Stomach (tissue), 9 donors: ENCODE results near the gene OGFRL1. TPM values are rescaled to one million over a fixed set of nuclear protein-coding genes. Genes with fewer than 3 reads are reported as not detected.
A peak's percentile ranks its signal among the peaks of the same experiment; 100 is the strongest.

Experiments
- DNase-seq, 2 donors: peaks; one replicate each; pipeline versions ENCODE4 v3.0.0 to v3.0.0-alpha.2; 2013 to 2019
- H3K27ac ChIP-seq, 5 donors: fragments of 200-600 bp in 4 of 5; sonication (generic) in 4 of 5; one replicate each; pipeline ENCODE4 v1.5.1; 2013 to 2019; ENCODE audit warnings: mild to moderate bottlenecking in 1 of 5, moderate library complexity in 1 of 5
- H3K27me3 ChIP-seq, 3 donors: fragments of 200-600 bp; sonication (generic); one replicate each; pipeline ENCODE4 v1.5.1; 2017 to 2019; ENCODE audit warnings: mixed run types in 1 of 3
- H3K36me3 ChIP-seq, 4 donors: fragments of 200-600 bp; sonication (generic); 1 replicate in 3 of 4; 2 replicates in 1 of 4; pipeline ENCODE4 v1.5.1; 2016 to 2019
- H3K4me1 ChIP-seq, 4 donors: fragments of 200-600 bp; sonication (generic); one replicate each; pipeline ENCODE4 v1.5.1; 2016 to 2019
- H3K4me3 ChIP-seq, 4 donors: fragments of 200-600 bp; sonication (generic) in 3 of 4; one replicate each; pipeline ENCODE4 v1.5.1; 2016 to 2019; ENCODE audit warnings: mild to moderate bottlenecking in 1 of 4
- H3K9me3 ChIP-seq, 4 donors: fragments of 200-600 bp; sonication (generic); one replicate each; pipeline ENCODE4 v1.5.1; 2016 to 2019
- CTCF ChIP-seq, 7 experiments: fragments of 450-650 bp in 4 of 7; fragments of 200-600 bp in 3 of 7; sonication (generic) in 3 of 7; IDR thresholded peaks; one replicate each; pipeline ENCODE4 v1.5.1; 2016 to 2019; ENCODE audit warnings: antibody characterized with exemption in 7 of 7, control low read depth in 2 of 7, mild to moderate bottlenecking in 1 of 7
- EP300 ChIP-seq: sonication (generic); formaldehyde crosslinking; IDR thresholded peaks from one replicate; pipeline ENCODE4 v1.6.1; 2017; ENCODE audit warnings: antibody characterized with exemption
- POLR2A ChIP-seq, 4 donors: fragments of 450-650 bp; IDR thresholded peaks; one replicate each; pipeline ENCODE4 v1.6.1; 2016; ENCODE audit warnings: antibody characterized with exemption in 4 of 4, control low read depth in 2 of 4, mild to moderate bottlenecking in 1 of 4, moderate library complexity in 1 of 4
- POLR2AphosphoS5 ChIP-seq, 3 donors: sonication (generic); formaldehyde crosslinking; IDR thresholded peaks; one replicate each; pipeline ENCODE4 v1.6.1; 2016; ENCODE audit warnings: antibody characterized with exemption in 3 of 3
- WGBS, 5 donors: extraction: QIAGEN DNeasy Blood & Tissue Kit in 3 of 5; methylation state at CpG; one replicate each; pipeline versions ENCODE4 v1.1.5 to v1.1.7; 2013 to 2018; 5-methylcytosine and 5-hydroxymethylcytosine counted together
- intact Hi-C: fragments of 100-400 bp; cut with DNase I; formaldehyde crosslinking; loops from one replicate; pipeline ENCODE4 v1.15.1; 2023; ENCODE audit warnings: low total_unique reads
- polyA plus RNA-seq, 3 donors: library from polyadenylated mRNA; stranded (reverse); fragments of 200-250 nt; gene quantifications; one replicate each; pipeline ENCODE4 v1.2.3, GENCODE V29; 2013
- total RNA-seq, 5 donors: library from RNA; depleted of rRNA; stranded (reverse); fragments of >200 nt; gene quantifications; one replicate each; pipeline versions ENCODE4 v1.1.0 to v1.2.3, GENCODE V29; 2014 to 2016
- donor health status: healthy with polysubstance abuse.
- donor health status: Bipolar disorder and iron deficiency.
- donor health status: healthy.

Gene OGFRL1
- total and polyA plus RNA-seq, 8 donors = 2.6 to 27.0 (median 13.3) TPM

- TF ChIP-seq CTCF (IDR thresholded peaks at IDR 0.05) (no peak), POLR2AphosphoS5 (IDR thresholded peaks at IDR 0.05) (peak in 1 of 3 donors; percentile 14)
- no peak overlapping the region for H3K4me3 ChIP-seq
- H3K36me3 ChIP-seq = peaks cover 0 to 25% (median 13%) of the 10 kb centered on the region in 4 donors
- no peak for DNase-seq
- WGBS, 5 donors = 0 to 46% (median 21%) methylated on average over 1 of the region's 1 CpG
- peaks cover 15 to 51% (median 28%) of the 10 kb centered on the region in 4 donors for H3K4me1 ChIP-seq
- H3K27me3 ChIP-seq = no peaks in the 10 kb centered on the region
- no peak overlapping the region for H3K27ac ChIP-seq
- intact Hi-C loops = no loop called here
- H3K9me3 ChIP-seq = no peaks in the 10 kb centered on the region
These were observed 5.5 kb downstream of the OGFRL1 start for GRCh38 chr6:71294121-71294523.

GRCh38 chr6:71298459-71298858, 9.8 kb downstream of the OGFRL1 start:
- intact Hi-C loops = no loop called here
- 71 to 86% (median 78%) methylated on average over 1 of the region's 1 CpG for WGBS, 5 donors
- Histone ChIP-seq H3K9me3 (no peaks in the 10 kb centered on the region), H3K27ac (no peak overlapping the region), H3K27me3 (no peaks in the 10 kb centered on the region), H3K36me3 (peaks cover 6 to 43% (median 25%) of the 10 kb centered on the region in 4 donors), H3K4me3 (no peak overlapping the region), H3K4me1 (peaks cover 10 to 19% (median 13%) of the 10 kb centered on the region in 4 donors)
- no peak for TF ChIP-seq POLR2A (IDR thresholded peaks at IDR 0.05)
- TF ChIP-seq EP300 = no peak
- TF ChIP-seq CTCF (IDR thresholded peaks at IDR 0.05) = no peak
- no peak for TF ChIP-seq POLR2AphosphoS5 (IDR thresholded peaks at IDR 0.05)
- DNase-seq = no peak

- peaks cover 6 to 49% (median 25%) of the 10 kb centered on the region in 4 donors for H3K36me3 ChIP-seq
- H3K27me3 ChIP-seq = no peaks in the 10 kb centered on the region
- H3K4me3 ChIP-seq = no peak overlapping the region
- no peak overlapping the region for H3K27ac ChIP-seq
- H3K4me1 ChIP-seq = peaks cover 0 to 6% (median 2%) of the 10 kb centered on the region in 4 donors
- H3K9me3 ChIP-seq = no peaks in the 10 kb centered on the region
- TF ChIP-seq CTCF (IDR thresholded peaks at IDR 0.05) = no peak
- no peak for TF ChIP-seq POLR2A (IDR thresholded peaks at IDR 0.05)
- TF ChIP-seq EP300 = no peak
- TF ChIP-seq POLR2AphosphoS5 (IDR thresholded peaks at IDR 0.05) = no peak
- no peak for DNase-seq
- intact Hi-C loops = no loop called here
These were observed 11.2 kb downstream of the OGFRL1 start for GRCh38 chr6:71299541-71300470.

GRCh38 chr6:71300561-71301168, 12.1 kb downstream of the OGFRL1 start:
- no peak for TF ChIP-seq CTCF (IDR thresholded peaks at IDR 0.05)
- TF ChIP-seq EP300 = no peak
- 90 to 97% (median 93%) methylated on average over 4 of the region's 4 CpGs for WGBS, 5 donors
- Histone ChIP-seq H3K4me3 (no peak overlapping the region), H3K9me3 (no peaks in the 10 kb centered on the region), H3K27me3 (no peaks in the 10 kb centered on the region), H3K36me3 (peaks cover 5 to 46% (median 23%) of the 10 kb centered on the region in 4 donors), H3K4me1 (no peaks in the 10 kb centered on the region), H3K27ac (no peak overlapping the region)
- intact Hi-C loops = no loop called here
- DNase-seq = no peak
